GM13976 (cell line): ENCODE results near the gene RWDD3.

ENCODE experiments used
- DNase-seq: peaks from one replicate; pipeline ENCODE4 v3.0.0; 2012; ENCODE audit warnings: low spot score
- in situ Hi-C: fragments of 300-500 bp; cut with MboI; formaldehyde crosslinking; loops from one replicate; pipeline ENCODE4 v1.12.0; 2022; ENCODE audit warnings: low sequenced_read_pairs, mixed read lengths, inconsistent platforms; ENCODE audit not compliant: unreplicated experiment
- TF ChIP-seq, protein P1 (sequence below): IDR thresholded peaks from 2 replicates; pipeline ENCODE4 v1.5.1; 2012; ENCODE audit warnings: borderline replicate concordance, mild to moderate bottlenecking; ENCODE audit not compliant: insufficient read depth; ENCODE audit errors: extremely low read depth, missing control alignments, control extremely low read depth

Gene RWDD3

DNA sequence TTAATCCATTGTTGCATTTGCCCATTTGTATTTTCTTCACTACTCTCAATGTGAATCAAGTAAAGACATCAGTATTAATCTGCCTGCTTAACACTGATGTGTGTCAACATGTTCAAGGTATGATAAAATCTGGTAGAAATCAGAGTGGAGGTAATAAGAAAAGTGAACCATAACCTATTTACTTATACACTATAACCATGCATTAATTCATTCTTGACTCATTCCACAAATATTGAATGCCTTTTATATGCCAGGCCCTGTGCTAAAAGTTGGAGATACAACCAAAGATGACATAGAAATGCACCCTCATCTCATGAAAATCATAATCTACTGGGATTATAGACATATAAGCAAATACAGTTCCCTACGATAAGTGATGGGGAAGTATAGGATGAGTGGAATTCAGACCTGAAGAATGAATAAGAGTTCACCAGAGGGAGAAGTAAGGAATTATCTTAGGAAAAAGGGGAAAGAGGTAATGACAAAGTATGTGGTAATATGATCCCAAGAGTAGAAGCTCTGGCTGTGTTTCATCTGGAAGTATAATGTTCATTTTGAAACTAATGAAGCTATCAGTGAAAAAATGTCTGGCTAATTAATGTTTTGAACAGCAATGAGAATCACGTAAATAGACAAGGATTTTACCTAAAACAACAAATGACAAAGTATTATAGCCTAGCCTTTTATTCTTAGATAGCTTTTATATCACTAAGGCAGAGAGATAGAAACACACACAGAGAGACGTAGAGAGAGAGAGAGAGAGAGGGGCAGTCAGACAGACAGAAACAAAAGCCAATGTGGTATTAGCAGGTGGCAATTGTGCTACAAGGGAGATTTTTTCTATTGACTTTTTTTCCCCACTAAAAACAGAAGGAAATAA lies 7.0 kb upstream of the RWDD3 start:
- TF ChIP-seq, protein P1, sequence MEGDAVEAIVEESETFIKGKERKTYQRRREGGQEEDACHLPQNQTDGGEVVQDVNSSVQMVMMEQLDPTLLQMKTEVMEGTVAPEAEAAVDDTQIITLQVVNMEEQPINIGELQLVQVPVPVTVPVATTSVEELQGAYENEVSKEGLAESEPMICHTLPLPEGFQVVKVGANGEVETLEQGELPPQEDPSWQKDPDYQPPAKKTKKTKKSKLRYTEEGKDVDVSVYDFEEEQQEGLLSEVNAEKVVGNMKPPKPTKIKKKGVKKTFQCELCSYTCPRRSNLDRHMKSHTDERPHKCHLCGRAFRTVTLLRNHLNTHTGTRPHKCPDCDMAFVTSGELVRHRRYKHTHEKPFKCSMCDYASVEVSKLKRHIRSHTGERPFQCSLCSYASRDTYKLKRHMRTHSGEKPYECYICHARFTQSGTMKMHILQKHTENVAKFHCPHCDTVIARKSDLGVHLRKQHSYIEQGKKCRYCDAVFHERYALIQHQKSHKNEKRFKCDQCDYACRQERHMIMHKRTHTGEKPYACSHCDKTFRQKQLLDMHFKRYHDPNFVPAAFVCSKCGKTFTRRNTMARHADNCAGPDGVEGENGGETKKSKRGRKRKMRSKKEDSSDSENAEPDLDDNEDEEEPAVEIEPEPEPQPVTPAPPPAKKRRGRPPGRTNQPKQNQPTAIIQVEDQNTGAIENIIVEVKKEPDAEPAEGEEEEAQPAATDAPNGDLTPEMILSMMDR = no peak
- no peak for DNase-seq
- in situ Hi-C loops = loop anchor here (25.0 kb wide), 1 partner anchor 365 kb away; no protein-coding TSS in a partner anchor

DNA sequence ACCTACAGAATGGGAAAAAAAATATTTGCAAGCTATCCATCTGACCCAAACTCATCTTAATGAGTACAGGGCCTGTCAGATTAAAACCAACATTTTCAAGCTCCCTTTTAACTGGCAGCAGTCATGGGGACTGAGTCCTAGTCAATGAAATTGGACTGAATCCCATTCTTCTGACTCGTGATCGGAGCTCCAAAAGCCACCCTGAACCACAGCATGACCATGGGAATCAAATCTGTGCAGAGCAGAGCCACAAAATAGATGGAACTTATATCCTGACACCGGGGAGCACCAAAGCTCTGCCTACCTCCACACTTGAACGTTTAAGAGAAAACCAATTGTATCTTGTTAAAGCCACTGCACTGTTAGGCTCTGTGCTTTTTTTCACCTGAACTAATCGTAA lies 5.0 kb upstream of the RWDD3 start:
- TF ChIP-seq, protein P1 = no peak
- no peak for DNase-seq
- in situ Hi-C loops = loop anchor here (25.0 kb wide), 1 partner anchor 367 kb away; no protein-coding TSS in a partner anchor

DNA sequence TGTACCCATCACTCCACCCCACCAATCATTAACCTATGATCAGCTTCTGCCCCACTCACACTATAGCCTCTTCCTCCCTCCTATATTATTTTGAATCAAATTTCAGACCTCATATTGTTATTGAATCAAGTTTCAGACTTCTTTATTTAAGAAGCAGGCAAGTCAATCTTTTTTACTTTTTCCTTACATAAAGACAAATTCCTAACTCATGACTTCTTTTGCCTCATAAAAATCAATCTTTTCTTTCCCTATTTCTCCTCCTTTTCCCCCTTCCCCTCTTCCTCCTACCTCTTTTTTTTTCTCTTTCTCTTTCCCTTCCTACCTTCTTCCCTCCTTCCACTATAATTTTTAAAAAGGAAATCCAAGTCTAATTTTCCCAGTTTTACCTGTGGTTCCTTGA lies 4.3 kb upstream of the RWDD3 start:
- TF ChIP-seq, protein P1 = no peak
- in situ Hi-C loops = loop anchor here (25.0 kb wide), 1 partner anchor 367 kb away; no protein-coding TSS in a partner anchor
- DNase-seq = no peak

DNA sequence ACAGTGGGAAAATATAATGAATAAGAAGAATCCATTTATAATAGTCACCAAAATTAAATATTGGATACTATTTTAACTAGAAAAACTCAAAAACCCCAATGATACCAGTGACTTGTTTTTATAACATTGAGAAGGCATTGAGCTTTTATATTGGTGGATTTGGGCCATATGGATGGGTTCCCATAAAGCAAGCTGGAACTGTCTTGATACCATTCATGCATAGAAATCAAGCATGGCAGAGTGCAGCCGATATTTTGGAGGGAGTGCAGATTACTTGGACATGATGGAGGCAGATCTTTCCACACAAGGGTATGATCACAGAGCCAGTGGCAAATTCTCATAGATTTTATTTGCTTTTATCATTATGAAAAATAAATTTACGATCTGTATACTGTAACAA lies 3.8 kb upstream of the RWDD3 start:
- in situ Hi-C loops = loop anchor here (25.0 kb wide), 1 partner anchor 368 kb away; no protein-coding TSS in a partner anchor
- TF ChIP-seq, protein P1 = no peak
- DNase-seq = no peak

DNA sequence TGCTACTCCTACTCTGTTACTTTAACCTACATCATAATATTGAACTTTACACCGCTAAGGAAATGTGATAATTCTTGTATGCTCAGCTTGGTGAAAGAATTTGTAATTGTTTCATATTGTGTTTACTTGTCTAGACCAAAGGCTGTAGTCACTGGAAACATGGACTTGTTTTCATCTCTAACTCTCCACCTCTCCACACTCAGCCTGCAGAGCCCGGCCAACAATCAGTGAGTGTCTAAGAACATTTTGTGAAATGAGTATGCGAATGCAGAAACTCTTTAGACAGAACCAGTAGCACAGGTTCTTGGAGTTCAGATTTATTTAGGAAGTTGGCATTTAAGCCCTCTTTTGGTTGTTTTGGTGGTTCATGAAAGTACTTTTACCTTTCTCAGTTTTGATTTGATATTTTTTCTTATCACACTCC lies 3.2 kb upstream of the RWDD3 start:
- in situ Hi-C loops = loop anchor here (25.0 kb wide), 1 partner anchor 368 kb away; no protein-coding TSS in a partner anchor
- no peak for DNase-seq
- TF ChIP-seq, protein P1 = no peak

DNA sequence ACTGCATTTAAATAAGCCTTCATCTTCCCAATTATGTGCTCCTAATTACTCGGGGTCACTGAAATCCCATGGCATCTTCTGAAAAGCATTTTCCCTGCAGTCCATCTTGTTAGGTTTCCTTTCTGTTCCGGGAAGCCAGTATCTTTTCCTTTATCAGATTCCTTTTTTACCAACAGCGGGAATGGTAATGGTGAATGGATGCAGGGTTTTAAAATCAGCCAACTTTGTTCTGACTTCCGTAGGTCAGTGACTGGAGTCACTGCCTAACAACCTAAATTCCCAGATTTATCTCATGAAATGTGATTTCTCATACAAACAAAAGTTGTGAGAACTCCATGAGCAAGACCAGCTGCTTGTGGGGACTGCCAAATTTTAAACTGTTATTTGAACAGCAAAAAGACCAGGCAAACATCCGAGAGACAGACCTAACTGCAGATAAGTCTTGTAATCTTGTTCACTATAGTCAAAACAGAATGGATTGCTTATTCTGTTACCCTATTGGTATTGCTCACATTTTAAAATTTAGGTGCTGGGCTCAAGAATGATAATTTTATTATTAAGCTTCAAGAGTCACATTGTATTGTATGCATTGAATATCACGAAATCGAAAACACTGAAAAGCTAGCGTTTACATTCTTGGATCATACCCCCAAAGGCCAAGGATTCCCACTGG lies 1.2 kb upstream of the RWDD3 start:
- TF ChIP-seq, protein P1 = no peak
- DNase-seq = no peak
- in situ Hi-C loops = loop anchor here (25.0 kb wide), 1 partner anchor 370 kb away; no protein-coding TSS in a partner anchor
